Measurements from ENCODE around the gene IRF4.

IRF4 gene

DNA sequence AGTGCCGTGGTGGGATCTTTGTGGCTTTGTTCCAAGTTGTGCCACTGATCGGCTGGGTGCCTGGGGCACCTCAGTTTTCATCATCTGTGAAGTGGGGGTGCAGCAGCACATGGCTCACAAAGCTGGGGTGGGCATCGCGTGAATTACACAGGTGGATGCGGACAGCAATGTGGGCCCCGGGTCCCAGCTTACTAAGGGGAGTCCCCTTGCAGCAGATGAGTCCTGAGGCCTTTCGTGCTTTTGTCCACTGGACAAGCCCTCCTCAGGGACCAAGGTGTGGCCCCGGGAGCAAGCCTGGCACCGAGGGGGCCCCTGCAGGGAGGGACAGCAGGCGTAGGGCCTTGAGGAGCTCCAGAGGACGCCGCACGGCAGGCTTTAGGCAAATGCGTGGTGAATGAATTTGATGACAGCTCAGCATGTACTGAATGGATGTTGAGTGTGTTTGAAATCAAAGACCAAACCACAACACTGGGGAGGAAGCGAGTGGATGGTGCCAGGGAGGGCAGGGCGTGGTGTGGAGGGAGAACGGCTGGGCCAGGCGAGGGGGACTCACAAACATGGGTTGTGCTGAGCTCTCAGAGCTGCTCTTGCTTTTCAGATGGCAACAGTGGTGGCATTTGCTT is 53.2 kb downstream of the IRF4 start:
- no peak for DNase-seq (ENCODE audit: low spot score)

DNA sequence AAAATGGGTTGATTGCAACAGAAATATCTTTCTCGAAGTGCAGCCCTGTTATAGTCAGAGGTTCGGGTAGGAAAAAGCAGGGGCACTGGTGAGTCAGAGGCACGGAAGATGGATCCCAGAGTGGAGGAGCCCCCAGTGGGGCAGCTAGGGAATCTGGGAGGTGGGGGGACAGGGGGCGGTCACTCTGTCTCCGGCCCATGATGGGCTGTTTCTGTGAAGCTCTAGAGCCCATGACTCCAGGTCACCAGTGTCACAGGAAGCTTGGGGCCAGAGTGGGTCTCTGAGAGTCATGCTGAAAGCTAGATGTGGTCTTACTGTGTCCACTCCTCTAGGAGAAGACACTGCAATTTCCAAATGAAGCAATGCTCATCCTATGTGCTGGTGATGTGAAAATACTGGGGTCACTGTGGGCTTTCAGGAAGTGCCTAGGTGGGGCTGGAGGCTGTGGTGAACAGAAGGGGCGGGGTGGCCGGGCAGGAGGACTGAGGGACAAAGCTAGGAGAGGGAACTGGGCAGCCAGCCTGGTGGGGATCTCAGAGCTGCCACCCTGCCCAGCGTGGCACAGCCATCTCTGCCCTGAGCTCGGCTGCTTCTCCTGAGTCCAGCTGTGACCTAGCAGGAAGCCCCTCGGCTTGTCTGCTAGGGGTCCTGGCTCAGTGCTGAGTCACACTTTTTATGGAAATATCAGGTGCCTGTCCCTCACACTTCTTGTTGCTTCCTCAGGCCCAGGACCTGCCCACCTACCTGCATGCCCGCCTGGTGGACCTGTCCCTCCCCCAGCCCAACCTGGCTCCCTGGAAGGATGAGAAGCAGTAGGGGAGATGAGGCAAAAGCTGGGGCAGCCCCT is 54.2 kb downstream of the IRF4 start:
- DNase-seq (ENCODE audit: low spot score) = no peak

GRCh38 chr6:446418-447366 is 55.1 kb downstream of the IRF4 start:
- no peak for DNase-seq (ENCODE audit: low spot score)

DNA sequence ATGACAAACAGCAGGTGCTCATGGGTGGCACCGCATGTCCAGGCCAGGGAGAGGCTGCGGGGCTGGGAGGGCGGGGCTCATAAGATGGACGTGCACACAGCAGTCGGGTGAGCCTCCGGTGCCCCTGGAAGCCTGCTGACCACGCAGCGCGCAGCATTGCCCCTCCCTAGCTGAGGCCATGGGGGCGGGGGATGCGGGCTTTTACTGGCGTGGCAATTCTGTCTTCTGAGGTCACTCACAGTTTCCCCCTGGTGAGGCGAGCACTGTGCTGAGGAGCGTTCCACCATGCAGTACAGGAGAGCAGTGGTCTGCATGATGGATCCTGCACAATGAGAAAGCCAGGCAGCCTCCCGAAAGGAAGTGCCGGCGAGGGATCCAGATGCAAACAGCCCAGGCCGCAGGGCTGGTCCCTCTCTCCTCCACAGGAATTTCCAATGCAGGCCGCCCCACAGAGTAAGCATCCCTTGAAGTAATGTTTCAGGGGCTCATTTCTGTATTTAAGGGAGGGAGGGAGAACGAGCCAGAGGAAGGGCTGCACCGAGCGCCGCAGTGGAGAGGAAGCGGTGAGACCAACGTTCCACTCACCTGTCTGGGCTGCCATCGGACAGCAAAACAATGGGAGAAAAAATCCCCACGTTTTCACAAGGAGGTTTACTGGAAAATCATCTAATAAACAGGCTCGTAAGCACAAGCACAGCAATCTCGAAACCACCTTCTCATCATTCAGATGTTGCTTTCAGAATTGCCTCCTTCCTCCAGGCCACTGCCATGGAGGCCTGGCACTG is 56.0 kb downstream of the IRF4 start:
- no peak for DNase-seq (ENCODE audit: low spot score)

GRCh38 chr6:448296-449056 is 56.9 kb downstream of the IRF4 start:
- no peak for DNase-seq (ENCODE audit: low spot score)

DNA sequence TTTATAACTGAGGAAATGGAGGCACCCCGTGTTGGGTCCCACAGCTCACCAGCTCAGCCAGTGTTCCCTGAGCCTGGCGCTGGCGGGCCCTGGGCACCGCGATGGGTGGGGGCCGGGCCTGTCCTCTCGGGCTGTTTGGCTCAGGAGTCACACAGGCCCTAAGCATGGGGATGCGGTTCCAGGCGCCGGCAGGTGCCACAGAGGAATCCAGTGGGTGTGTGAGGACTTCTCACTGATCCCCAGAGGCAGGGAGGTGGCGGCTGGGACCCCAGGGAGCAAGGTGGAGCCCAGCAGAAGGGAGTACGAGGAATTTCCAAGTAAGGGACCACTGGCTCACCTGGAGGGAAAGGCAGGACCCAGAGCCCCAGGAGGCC is 57.5 kb downstream of the IRF4 start:
- no peak for DNase-seq (ENCODE audit: low spot score)

DNA sequence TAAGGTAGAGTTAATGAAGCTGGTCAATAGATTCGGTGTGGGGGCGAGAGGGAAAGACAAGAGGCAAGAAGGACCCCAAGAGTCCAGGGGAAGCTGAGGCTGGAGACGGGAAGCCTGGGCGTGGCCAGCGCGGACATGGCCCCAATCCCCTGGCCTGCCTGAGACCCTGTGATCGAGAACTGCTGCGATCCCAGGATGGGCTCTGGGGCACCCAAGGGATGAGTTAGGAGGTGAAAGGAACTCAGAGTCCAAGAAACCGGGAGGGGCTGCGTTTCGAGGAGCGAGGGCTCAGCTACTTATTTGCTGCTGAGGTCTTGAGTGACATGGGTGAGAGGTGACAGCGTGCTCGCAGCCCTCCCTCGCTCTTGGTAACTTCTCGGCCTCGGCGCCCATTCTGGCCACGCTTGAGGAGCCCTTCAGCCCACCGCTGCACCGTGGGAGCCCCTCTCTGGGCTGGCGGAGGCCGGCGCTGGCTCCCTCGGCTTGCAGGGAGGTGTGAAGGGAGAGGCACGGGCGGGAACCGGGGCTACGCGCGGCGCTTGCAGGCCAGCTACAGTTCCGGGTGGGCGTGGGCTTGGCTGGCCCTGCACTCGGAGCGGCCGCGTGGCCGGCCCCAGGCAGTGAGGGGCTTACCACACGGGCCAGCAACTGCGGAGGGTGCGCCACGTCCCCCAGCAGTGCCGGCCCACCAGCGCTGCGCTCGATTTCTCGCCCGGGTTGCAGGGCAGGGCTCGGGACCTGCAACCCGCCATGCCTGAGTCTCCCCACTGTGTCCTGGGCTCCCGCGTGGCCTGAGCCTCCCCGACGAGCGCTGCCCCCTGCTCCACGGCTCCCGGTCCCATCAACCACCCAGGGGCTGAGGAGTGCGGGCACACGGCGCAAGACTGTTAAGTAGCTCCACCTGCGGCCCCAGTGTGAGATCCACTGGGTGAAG is 58.2 kb downstream of the IRF4 start:
- no peak for DNase-seq (ENCODE audit: low spot score)

- no peak for DNase-seq (ENCODE audit: low spot score)
Observed at GRCh38 chr6:451336-451735, 59.8 kb downstream of the IRF4 start.

DNA sequence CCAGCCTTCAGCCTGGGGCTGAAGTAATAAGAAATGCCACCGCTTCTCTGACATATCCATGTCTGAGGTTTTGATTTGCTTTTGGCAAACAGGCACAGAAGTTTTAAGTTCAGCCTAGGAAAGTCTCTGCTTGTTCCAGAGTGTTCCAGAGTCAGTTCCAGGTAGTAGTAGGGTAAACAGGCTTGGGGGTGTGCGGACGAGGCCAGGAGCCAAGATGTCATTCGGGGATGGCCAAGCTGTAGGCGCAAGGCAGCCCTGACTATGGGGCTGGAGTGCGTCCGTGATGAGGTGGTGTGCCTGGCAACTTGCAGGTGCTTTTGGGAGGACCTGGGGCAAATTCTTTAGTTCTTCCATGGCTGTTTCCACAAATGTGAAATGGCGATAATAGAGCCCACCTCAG is 60.3 kb downstream of the IRF4 start:
- no peak for DNase-seq (ENCODE audit: low spot score)

GRCh38 chr6:452301-453067 is 60.9 kb downstream of the IRF4 start:
- DNase-seq (ENCODE audit: low spot score) = peak; percentile 50

DNA sequence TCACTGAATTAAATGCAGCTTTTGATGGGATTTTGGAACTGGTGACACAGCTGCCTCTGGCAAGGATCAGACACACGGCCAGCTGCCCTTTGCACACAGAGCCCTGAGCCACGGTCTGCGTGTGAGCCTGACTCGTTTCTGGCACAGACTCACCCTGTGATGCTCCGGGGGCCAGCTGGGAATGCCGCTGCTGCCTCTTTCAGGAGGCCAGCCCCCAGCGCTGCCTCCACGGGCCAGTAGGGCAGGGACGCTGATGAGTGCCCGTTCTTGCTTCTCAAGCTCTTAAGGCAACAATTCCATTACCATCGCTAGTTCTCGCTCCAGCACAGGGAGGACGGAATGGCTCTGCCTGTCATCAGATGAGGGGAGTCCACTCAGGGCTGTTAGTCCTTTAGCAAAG is 61.6 kb downstream of the IRF4 start:
- DNase-seq (ENCODE audit: low spot score) = peak; percentile 45

DNA sequence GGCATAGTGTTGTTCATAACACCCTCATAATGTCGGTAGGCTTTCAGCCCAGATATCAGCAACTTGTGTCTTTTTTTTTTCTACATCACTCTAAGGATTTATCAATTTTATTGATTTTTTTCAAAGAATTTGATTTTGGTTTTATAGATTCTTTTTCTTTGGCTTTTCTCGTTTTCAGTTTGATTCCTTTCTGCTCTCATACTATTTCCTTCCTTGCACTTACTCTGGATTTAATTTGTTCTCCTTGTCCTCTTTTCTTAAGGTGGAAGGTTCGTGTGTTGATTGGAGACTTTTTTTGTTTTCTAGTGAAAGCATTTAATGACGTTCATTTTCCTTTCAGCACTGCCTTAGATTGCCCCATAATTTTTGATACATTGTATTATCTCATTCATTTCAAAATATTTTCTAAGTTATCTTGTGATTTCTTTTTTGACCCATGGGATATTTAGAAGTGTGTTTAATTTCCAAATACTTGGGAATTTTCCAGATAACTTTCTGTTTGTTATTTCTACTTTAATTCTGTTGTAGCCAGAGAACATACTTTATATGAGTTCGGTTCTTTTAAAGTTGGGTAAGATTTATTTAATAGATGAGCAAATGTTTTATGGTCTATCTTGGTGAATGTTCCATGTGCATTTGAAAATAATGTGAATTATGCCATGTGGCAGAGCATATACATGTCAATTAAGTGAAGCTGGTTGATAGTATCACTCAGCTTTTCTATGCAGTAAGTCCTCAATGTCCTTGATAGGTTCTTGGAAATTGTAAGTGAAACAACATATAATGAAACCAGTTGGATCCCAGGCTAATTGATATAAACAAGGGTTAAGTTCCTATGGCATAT is 62.8 kb downstream of the IRF4 start:
- DNase-seq (ENCODE audit: low spot score) = no peak

DNA sequence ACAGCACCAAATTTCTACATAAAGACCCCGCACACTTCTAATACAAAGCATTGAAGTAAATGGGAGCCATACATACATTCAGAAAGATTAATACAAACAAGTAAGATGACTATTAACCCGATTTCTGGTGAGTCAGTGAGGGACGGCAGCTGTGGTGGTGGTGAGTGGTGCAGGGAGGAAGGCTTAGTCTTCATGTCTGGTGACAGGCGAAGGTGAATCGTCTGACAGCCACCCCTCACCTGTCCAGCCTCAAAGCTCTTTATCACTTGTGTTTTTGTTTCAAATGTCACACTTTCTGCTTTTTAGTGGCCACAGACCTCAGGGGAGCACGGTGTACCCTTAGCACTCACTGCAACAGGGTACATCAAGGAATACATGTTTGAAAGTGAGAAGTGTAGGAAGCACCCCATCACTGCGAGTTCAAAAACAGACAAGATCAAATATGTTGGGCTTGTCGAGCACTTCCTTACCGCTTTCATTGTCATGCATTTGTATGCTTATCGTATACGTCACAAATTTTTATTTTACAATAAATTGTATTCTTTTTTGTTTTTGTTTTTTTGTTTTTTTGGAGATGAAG is 63.5 kb downstream of the IRF4 start:
- DNase-seq (ENCODE audit: low spot score) = no peak

- DNase-seq (ENCODE audit: low spot score) = no peak
Observed at GRCh38 chr6:455835-456234, 64.3 kb downstream of the IRF4 start.

GRCh38 chr6:456358-456867 is 64.9 kb downstream of the IRF4 start:
- DNase-seq (ENCODE audit: low spot score) = no peak

GRCh38 chr6:456887-457286 is 65.3 kb downstream of the IRF4 start:
- DNase-seq (ENCODE audit: low spot score) = no peak

Data from AG08395 (cell line).